GM12865 (cell line): ENCODE measurements around the gene MERTK.

Source experiments
- DNase-seq: peaks from one replicate; pipeline ENCODE4 v3.0.0; 2010; ENCODE audit warnings: low read depth
- H3K4me3 ChIP-seq: 2 replicates; pipeline ENCODE4 v1.5.1; 2011; ENCODE audit warnings: mild to moderate bottlenecking, low read depth, low read length, control low read depth
- CTCF ChIP-seq: IDR thresholded peaks from 2 replicates; pipeline ENCODE4 v1.5.1; 2011; ENCODE audit warnings: low read length, control low read depth, low read depth, inconsistent platforms; ENCODE audit not compliant: insufficient read depth; ENCODE audit errors: missing control alignments

Gene MERTK

GRCh38 chr2:111938392-111938791 lies 40.0 kb downstream of the MERTK start:
- H3K4me3 ChIP-seq, result no peak overlapping the region
- TF ChIP-seq CTCF, result no peak
- DNase-seq, result no peak

- DNase-seq, result no peak
- TF ChIP-seq CTCF, result no peak
- H3K4me3 ChIP-seq, result no peak overlapping the region
Observed at GRCh38 chr2:111940333-111941196, 42.2 kb downstream of the MERTK start.

DNA sequence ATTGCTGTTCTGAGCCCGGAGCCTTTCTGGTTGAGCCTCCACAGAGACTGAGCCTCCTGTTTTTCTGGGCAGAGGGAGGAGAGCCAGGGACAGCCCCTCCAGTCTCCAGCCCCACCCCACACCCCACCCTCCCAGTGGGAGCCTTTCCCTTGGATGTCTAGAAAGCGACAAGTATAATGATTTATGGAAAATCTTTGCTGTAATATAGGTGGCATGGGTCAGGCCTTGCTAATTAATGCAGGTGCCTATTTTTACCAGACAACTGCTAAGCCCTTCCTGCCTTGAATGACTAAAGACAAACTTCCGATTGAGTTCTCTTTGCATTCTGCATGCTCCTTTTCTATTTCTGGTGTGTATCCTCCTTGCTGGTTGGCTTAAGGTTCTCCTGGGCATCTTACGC lies 43.1 kb downstream of the MERTK start:
- no peak overlapping the region for H3K4me3 ChIP-seq
- no peak for DNase-seq
- no peak for TF ChIP-seq CTCF

DNA sequence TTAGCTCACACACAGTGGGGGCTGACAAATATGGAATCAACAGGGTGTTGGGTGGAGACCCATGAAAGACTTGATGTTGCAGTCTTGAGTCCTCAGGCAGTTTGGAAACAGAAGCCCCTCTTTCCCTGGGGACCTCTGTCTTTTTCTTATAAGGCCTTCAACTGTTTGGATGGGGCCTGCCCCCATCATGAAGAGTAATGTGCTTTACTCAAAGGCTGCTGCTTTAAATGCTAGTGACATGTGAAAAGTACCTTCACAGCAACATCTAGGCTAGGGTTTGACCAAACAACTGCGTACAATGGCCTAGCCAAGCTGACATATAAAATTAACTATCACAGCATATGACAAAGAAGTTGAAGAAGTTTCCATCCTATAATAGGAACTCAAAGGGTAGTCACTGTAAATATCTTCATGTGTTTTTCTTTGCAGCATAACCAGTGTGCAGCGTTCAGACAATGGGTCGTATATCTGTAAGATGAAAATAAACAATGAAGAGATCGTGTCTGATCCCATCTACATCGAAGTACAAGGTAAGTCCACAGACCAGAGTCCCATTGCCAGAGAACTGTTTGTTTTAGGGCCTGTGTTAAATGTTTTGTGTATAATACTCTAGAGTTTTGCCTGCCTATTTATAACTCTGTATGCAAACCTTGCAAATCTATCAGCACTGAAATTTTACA lies 46.3 kb downstream of the MERTK start:
- no peak for TF ChIP-seq CTCF
- no peak overlapping the region for H3K4me3 ChIP-seq
- DNase-seq, result peak; percentile 37

DNA sequence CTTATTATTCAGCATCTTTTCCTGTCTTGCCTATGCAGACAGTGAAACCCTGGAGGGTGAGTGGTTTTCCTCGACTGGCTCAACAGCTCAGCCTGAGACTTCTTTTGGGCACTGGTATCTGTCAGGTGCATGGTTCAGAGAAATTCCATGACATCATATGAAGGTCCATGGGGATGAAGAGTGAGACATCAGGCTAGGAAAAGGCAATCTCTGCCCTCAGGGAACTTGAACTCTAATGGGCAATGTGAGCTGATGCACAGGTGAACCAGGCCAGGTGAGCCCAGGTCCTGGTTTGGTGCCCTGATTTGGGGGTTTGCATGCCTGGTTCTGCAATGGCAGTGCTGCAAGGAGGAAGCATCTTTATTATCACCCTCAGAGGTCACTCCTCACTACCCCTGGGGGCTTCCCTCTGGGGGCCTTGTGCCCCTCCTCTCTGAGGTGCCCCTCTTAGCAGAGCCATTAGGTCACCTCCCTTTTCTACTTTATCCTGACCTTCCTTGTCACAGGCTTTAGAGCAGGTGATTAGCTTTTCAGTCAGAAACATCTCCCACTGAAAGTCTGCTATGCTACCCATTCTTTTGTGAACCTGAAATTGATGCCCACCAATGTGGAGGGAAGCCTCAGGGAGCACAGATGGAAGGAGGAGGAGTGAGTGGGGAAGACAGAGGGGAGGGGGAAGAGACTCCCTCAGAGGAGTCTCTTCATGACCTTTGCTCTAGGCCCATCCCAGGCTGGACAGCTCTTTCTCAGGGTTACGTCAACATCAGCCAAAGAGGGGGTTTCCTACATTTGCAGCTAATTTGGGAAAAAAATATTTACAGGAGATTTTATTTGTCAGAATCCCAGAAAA lies 47.3 kb downstream of the MERTK start:
- no peak for TF ChIP-seq CTCF
- DNase-seq, result no peak
- H3K4me3 ChIP-seq, result no peak overlapping the region

GRCh38 chr2:111946294-111947114 lies 48.1 kb downstream of the MERTK start:
- TF ChIP-seq CTCF, result no peak
- no peak overlapping the region for H3K4me3 ChIP-seq
- DNase-seq, result no peak
